GM12874 (cell line): ENCODE data around the gene VSIR.

Experiments
- CTCF ChIP-seq: IDR thresholded peaks from 2 replicates; pipeline ENCODE4 v1.5.1; 2011; ENCODE audit warnings: low read depth, mild to moderate bottlenecking, control low read depth, low read length, moderate library complexity; ENCODE audit not compliant: insufficient read depth

The VSIR gene

DNA sequence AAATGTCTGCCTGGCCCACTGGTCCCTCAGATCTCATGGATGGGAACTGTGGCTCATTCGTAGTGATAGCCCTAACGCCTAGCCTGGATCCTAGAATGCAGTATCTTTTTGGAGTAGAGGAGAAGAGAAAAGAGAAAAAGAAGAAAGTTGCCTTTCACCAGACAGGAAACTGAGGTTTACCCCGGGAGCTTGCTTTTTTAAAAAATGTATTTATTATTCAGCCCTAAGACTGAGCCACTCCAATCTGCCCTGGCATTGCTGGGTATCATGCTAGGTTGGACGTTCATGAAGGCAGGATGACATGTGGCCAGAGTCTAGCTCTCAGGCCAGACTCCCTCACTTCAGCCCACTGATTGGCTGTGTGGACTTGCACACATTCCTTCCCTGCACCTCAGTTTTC, 32.3 kb downstream of the VSIR start:
- TF ChIP-seq CTCF: no peak

DNA sequence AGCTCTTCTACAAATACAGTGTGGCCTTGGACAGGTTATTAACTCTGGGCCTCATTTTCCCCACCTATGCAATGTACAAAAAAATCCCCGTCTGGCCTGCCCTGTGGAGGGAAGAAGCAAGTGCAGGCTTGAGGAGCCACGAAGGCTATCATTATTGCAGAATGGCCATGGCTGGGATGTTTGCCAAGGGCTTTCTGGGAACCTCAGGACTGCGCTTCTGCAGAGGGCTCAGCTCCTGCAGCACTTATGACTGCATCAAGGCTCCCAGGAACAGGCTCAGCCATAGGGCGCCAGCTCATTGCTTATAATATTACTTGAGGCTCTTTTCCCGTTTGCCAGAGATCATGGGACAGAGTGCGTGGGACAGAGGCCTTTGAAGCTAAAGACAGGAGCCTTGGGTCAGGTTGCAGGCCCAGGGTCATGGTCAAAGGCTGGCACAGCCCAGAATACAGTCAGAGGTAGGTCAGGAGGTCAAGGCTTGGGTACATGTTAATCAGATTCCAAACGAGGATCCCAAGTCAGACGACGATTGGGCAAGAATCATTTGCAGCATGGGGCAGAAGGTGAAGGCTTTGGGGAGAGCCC, 33.2 kb downstream of the VSIR start:
- no peak for TF ChIP-seq CTCF

- no peak for TF ChIP-seq CTCF
Observed at GRCh38 chr10:71739358-71739900, 33.9 kb downstream of the VSIR start.

GRCh38 chr10:71737834-71738197, 35.5 kb downstream of the VSIR start:
- no peak for TF ChIP-seq CTCF

DNA sequence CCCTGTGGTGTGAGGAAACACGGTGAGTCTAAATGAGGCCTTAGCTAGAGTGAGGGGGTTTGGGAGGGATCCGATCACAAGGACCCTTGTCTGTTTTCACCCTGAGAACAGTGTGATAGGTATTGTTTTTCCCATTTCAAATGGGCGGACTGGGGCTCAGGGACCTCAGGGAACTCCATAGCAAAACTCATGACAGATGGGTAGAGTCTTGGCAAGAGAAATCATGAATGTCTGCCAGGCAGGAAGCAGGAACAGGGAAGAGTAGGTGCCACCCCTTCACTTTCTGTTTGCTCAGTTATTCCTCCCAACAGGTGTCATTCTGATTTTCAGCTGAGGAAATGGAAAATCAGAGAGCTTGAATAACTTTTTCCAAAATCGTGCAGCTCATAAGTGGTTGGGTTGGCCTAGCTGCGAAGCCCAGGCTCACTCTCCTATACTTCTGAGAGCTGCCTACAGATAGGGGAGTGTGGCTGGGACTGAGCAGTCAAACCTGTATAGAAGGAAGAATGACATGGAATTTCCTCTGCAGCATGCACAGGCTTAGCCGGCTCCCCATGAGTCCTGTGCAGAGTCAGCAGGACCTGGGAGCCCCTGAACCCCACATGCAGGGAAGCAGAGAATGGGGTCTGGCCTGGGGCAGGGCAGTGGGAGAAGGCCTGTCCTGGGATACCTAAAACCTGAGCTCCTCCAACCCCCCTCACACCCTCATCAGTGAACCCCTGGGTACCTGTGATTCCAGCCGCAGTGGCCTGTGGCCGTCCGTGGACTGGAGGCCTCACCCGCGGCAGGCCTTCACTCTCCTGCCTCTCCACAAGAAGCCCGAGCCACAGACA, 36.1 kb downstream of the VSIR start:
- no peak for TF ChIP-seq CTCF

GRCh38 chr10:71736570-71736952, 36.8 kb downstream of the VSIR start:
- TF ChIP-seq CTCF: no peak

GRCh38 chr10:71735709-71736569, 37.4 kb downstream of the VSIR start:
- no peak for TF ChIP-seq CTCF
